Endothelial cell of umbilical vein (primary cell): Measurements from ENCODE around the gene PLEKHA3. TPM values are rescaled to one million over a fixed set of nuclear protein-coding genes. Genes with fewer than 3 reads are reported as not detected.

Experiments used
- BruUV-seq: library from RNA; stranded (reverse); fragments of 400-500 nt; replicated peaks from 2 replicates; lab custom pipeline; 2021; lab: Mats Ljungman, UMichigan
- CTCF ChIA-PET: fragments of 300-600, 350-600 bp; sonication (Branson Sonifier 250); formaldehyde crosslinking; loops from one replicate; lab custom pipeline; 2021; ENCODE audit warnings: antibody characterized with exemption, inconsistent platforms; lab: Charles Lee
- POLR2A ChIA-PET: fragments of 300-600, 350-600 bp; sonication (Branson Sonifier 250); formaldehyde crosslinking; loops from one replicate; lab custom pipeline; 2021; ENCODE audit warnings: antibody characterized with exemption, inconsistent platforms; lab: Charles Lee
- DNase-seq: peaks from one replicate; pipeline ENCODE4 v3.0.0-alpha.2; 2011; ENCODE audit warnings: low read depth, low spot score
- FAIRE-seq: peaks from 2 replicates; lab custom pipeline; 2011; peaks lifted over from hg19 to GRCh38; lab: Jason Lieb, UNC
- H2AFZ ChIP-seq: 2 replicates; pipeline ENCODE4 v1.6.0; 2012; ENCODE audit warnings: low read depth, low read length, control low read depth, inconsistent platforms
- H3K27ac ChIP-seq: 2 replicates; pipeline ENCODE4 v1.5.1; 2011; ENCODE audit warnings: low read depth, mild to moderate bottlenecking, control low read depth, low read length, moderate library complexity; ENCODE audit not compliant: insufficient read depth
- H3K27me3 ChIP-seq, 2 experiments: 2 replicates each; pipeline versions ENCODE4 v1.6.0 to v1.6.1; 2011; ENCODE audit warnings: low read length in 2 of 2, mixed read lengths in 1 of 2; ENCODE audit not compliant: control insufficient read depth in 2 of 2, insufficient read depth in 2 of 2
- H3K36me3 ChIP-seq, 2 experiments: 2 replicates in 1 of 2; 3 replicates in 1 of 2; pipeline ENCODE4 v1.5.1; 2011; ENCODE audit warnings: low read length in 2 of 2, mild to moderate bottlenecking in 1 of 2, moderate library complexity in 1 of 2; ENCODE audit not compliant: control insufficient read depth in 2 of 2, insufficient read depth in 2 of 2; ENCODE audit errors: extremely low read depth in 1 of 2
- H3K4me1 ChIP-seq: 3 replicates; pipeline ENCODE4 v1.5.1; 2011; ENCODE audit warnings: mild to moderate bottlenecking, low read length; ENCODE audit not compliant: control insufficient read depth, insufficient read depth; ENCODE audit errors: extremely low read depth
- H3K4me2 ChIP-seq: 2 replicates; pipeline ENCODE4 v1.6.1; 2011; ENCODE audit warnings: low read length, control low read depth, mixed read lengths; ENCODE audit not compliant: insufficient read depth
- H3K4me3 ChIP-seq, 3 experiments: fragments of 200-600 bp in 1 of 3; sonication (generic), shearing (Covaris generic) in 1 of 3; replicated peaks in 1 of 3; 2 replicates each; pipeline ENCODE4 v1.5.1; 2011 to 2016; ENCODE audit warnings: control low read depth in 3 of 3, low read length in 3 of 3, mild to moderate bottlenecking in 2 of 3, inconsistent platforms in 1 of 3, low read depth in 1 of 3, moderate library complexity in 1 of 3; ENCODE audit not compliant: insufficient read depth in 1 of 3
- H3K79me2 ChIP-seq: 2 replicates; pipeline ENCODE4 v1.6.0; 2012; ENCODE audit warnings: low read length, inconsistent platforms; ENCODE audit not compliant: control insufficient read depth, insufficient read depth
- H3K9ac ChIP-seq: replicated peaks from 2 replicates; pipeline ENCODE3; 2011; ENCODE audit warnings: low read length, control low read depth; ENCODE audit not compliant: insufficient read depth; ENCODE audit errors: extremely low read depth
- H3K9me1 ChIP-seq: replicated peaks from 3 replicates; pipeline ENCODE4 v1.6.0; 2011; ENCODE audit warnings: mild to moderate bottlenecking, low read length; ENCODE audit not compliant: control insufficient read depth, insufficient read depth; ENCODE audit errors: extremely low read depth
- H3K9me3 ChIP-seq: replicated peaks from 2 replicates; pipeline ENCODE4 v1.5.1; 2012; ENCODE audit warnings: low read length, inconsistent platforms; ENCODE audit not compliant: control insufficient read depth, insufficient read depth
- H4K20me1 ChIP-seq: replicated peaks from 2 replicates; pipeline ENCODE3; 2011; ENCODE audit warnings: mild to moderate bottlenecking, low read length; ENCODE audit not compliant: control insufficient read depth, insufficient read depth; ENCODE audit errors: extremely low read depth
- EZH2 ChIP-seq: IDR thresholded peaks from 2 replicates; pipeline ENCODE4 v1.6.1; 2012; ENCODE audit warnings: borderline replicate concordance, low read depth, mild to moderate bottlenecking, moderate library complexity, low read length, inconsistent platforms; ENCODE audit not compliant: severe bottlenecking
- FOS ChIP-seq: IDR thresholded peaks from 2 replicates; pipeline ENCODE4 v1.6.1; 2011; ENCODE audit warnings: mild to moderate bottlenecking, low read length, moderate library complexity, borderline replicate concordance; ENCODE audit not compliant: insufficient read depth
- GATA2 ChIP-seq: IDR thresholded peaks from 2 replicates; pipeline ENCODE4 v1.7.0; 2011; ENCODE audit warnings: low read depth, mild to moderate bottlenecking, moderate library complexity, mixed read lengths, low read length; ENCODE audit not compliant: insufficient read length, insufficient read depth
- JUN ChIP-seq: IDR thresholded peaks from 2 replicates; pipeline ENCODE4 v1.6.1; 2011; ENCODE audit warnings: borderline replicate concordance, low read depth; ENCODE audit not compliant: insufficient read length, insufficient read depth
- MYC ChIP-seq: IDR thresholded peaks from one replicate; pipeline ENCODE4 v1.6.1; 2011; ENCODE audit warnings: mild to moderate bottlenecking, low read depth, low read length
- POLR2A ChIP-seq: IDR thresholded peaks from 2 replicates; pipeline ENCODE4 v1.6.1; 2012; ENCODE audit warnings: low read depth, mild to moderate bottlenecking, control low read depth, low read length
- POLR2AphosphoS5 ChIP-seq: IDR thresholded peaks from 2 replicates; pipeline ENCODE4 v1.6.1; 2012; ENCODE audit warnings: low read depth, mild to moderate bottlenecking, control low read depth, low read length, moderate library complexity; ENCODE audit not compliant: insufficient read depth
- dilution Hi-C: fragments of 300-500 bp; cut with MboI; formaldehyde crosslinking; loops from one replicate; pipeline ENCODE4 v1.15.0; 2019; ENCODE audit warnings: low sequenced_read_pairs; ENCODE audit not compliant: extremely low pct_ligation_motif_present
- intact Hi-C: fragments of 100-400 bp; cut with micrococcal nuclease; formaldehyde crosslinking; loops from one replicate; pipeline ENCODE4 v1.10.0; 2022
- polyA plus RNA-seq, 4 experiments: library from polyadenylated mRNA; depleted of rRNA in 3 of 4; stranded (reverse) in 3 of 4; unstranded in 1 of 4; fragments of >200 nt; gene quantifications; 2 replicates each; pipeline versions ENCODE4 v1.2.1 to v1.2.3, GENCODE V29; 2011 to 2012; ENCODE audit warnings: missing spikeins in 1 of 4
- total RNA-seq: library from RNA; stranded (reverse); gene quantifications from 2 replicates; pipeline ENCODE4 v1.2.3, GENCODE V29; 2021
- TF ChIP-seq, protein P1 (sequence below): IDR thresholded peaks from 2 replicates; pipeline ENCODE4 v1.6.1; 2011; ENCODE audit not compliant: insufficient read depth, insufficient read length
- TF ChIP-seq, protein P2 (sequence below), 2 donors: IDR thresholded peaks; 1 replicate in 1 of 2; 2 replicates in 1 of 2; pipeline ENCODE4 v1.5.1; 2011; ENCODE audit warnings: low read length in 2 of 2, mild to moderate bottlenecking in 2 of 2, moderate library complexity in 2 of 2, control low read depth in 1 of 2, inconsistent platforms in 1 of 2, low read depth in 1 of 2; ENCODE audit not compliant: insufficient read depth in 1 of 2; ENCODE audit errors: extremely low read depth in 1 of 2

PLEKHA3 gene
- total and polyA plus RNA-seq, 2 donors (not counting 3 experiments of a cell fraction or from before 2014, with no cell fraction given) = 4.1 to 24.6 TPM

DNA sequence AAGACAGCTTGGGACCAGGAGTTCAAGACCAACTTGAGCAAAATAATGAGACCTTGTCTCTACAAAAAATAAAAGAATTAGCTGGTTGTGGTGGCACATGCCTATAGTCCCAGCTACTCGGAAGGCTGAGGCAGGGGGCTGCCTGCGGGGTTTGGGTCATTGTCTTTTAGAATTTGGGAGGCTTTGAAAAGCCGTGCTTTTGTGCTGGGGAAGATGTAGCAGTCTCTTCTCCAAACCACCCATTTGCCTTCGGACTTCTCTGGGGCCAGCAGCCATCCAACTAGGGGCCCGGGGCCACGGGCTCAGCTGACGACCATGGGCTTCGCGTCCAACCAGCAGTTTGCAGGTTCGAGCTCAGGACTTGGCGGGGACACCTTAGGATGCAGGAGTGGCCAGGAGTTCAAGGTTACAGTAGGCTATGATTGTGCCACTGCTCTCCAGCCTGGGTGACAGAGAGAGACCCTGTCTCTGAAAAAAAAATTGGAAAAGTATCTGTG, 22.8 kb upstream of the PLEKHA3 start:
- DNase-seq = no peak
- Histone ChIP-seq H3K9me1 (no peaks in the 10 kb centered on the region), H3K27me3 (no peaks in the 10 kb centered on the region), H3K4me1 (no peaks in the 10 kb centered on the region), H3K9ac (no peak overlapping the region), H3K9me3 (no peaks in the 10 kb centered on the region), H3K36me3 (no peaks in the 10 kb centered on the region), H3K4me3 (no peak overlapping the region), H2AFZ (no peak overlapping the region), H3K27ac (no peak overlapping the region), H3K4me2 (no peak overlapping the region), H3K79me2 (no peaks in the 10 kb centered on the region), H4K20me1 (no peaks in the 10 kb centered on the region)
- intact Hi-C loops (no loop called here), dilution Hi-C loops (no loop called here)
- no TSS peak for BruUV-seq
- ChIA-PET CTCF (interaction anchor here (0.6 kb wide), 1 partner anchor 1708 kb away, joined by 3 read pairs; no protein-coding TSS in a partner anchor), POLR2A (no interaction called here)
- TF ChIP-seq, protein P1, sequence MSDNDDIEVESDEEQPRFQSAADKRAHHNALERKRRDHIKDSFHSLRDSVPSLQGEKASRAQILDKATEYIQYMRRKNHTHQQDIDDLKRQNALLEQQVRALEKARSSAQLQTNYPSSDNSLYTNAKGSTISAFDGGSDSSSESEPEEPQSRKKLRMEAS = no peak
- TF ChIP-seq MYC (no peak), EZH2 (no peak), FOS (no peak), POLR2AphosphoS5 (no peak), GATA2 (no peak), POLR2A (no peak), JUN (no peak)
- TF ChIP-seq, protein P2, sequence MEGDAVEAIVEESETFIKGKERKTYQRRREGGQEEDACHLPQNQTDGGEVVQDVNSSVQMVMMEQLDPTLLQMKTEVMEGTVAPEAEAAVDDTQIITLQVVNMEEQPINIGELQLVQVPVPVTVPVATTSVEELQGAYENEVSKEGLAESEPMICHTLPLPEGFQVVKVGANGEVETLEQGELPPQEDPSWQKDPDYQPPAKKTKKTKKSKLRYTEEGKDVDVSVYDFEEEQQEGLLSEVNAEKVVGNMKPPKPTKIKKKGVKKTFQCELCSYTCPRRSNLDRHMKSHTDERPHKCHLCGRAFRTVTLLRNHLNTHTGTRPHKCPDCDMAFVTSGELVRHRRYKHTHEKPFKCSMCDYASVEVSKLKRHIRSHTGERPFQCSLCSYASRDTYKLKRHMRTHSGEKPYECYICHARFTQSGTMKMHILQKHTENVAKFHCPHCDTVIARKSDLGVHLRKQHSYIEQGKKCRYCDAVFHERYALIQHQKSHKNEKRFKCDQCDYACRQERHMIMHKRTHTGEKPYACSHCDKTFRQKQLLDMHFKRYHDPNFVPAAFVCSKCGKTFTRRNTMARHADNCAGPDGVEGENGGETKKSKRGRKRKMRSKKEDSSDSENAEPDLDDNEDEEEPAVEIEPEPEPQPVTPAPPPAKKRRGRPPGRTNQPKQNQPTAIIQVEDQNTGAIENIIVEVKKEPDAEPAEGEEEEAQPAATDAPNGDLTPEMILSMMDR (IDR thresholded peaks at IDR 0.05; ENCODE audit: extremely low read depth in 1 of 2, insufficient read depth in 1 of 2, low read depth in 1 of 2, low read length in 2 of 2) = no peak
- FAIRE-seq = no peak
